ELF-1 (cell line): ENCODE results near the gene NTHL1.
"Not testable (repeated sequence)": the region's sequence is repeated elsewhere in the genome, so short reads cannot be mapped to it uniquely, and the experiment has no call there.

Source experiments
- DNase-seq: peaks from one replicate; pipeline ENCODE4 v3.0.0-alpha.2; 2016; ENCODE audit warnings: low read depth, low spot score

Gene NTHL1

GRCh38 chr16:2029350-2029749 is 18.3 kb downstream of the NTHL1 start:
- DNase-seq, result no peak

GRCh38 chr16:2028620-2029220 is 18.9 kb downstream of the NTHL1 start:
- DNase-seq, result no peak

GRCh38 chr16:2028146-2028545 is 19.5 kb downstream of the NTHL1 start:
- DNase-seq, result no peak

DNA sequence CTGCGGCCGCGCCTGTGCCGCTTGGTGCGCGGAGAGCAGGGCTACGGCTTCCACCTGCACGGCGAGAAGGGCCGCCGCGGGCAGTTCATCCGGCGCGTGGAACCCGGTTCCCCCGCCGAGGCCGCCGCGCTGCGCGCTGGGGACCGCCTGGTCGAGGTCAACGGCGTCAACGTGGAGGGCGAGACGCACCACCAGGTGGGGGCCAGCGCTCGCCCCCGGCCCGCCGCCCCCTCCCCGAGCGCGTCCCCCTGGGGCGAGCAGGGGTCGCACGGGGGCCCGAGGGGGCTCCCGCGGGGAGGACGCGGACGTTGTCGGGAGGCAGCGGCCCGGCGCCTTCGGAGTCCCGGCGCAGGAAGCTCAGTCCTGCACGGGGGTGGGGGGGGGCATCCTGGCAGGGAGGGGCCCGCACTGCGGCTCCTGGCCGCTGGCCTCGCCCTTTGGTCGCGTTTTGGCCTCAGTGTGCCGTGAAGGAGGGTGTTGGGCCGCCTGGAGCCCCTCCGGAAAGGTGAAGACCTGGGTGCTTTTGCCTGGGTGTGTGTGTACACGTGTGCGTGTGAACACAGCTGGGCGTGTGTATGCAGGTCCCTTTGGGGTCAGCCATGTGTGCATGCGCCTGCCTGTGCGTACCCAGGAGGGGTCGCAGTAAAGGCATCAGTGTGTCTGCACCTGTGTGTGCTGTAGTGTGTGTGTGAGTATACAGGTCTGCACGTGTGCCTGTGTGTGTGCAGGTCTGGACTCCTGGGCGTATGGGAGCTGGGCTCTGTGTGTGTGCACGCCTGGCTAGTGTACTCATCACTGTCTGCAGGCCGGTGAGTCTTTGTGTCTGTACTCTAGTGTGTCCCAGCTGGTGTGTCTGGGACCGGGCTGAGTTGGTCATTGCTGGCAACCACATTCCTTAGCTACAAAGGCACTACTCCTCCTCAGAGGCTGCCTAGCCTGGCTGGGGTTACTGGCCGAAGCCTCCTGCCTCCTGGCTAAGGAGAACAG is 20.3 kb downstream of the NTHL1 start:
- DNase-seq, result peak; percentile 62

DNA sequence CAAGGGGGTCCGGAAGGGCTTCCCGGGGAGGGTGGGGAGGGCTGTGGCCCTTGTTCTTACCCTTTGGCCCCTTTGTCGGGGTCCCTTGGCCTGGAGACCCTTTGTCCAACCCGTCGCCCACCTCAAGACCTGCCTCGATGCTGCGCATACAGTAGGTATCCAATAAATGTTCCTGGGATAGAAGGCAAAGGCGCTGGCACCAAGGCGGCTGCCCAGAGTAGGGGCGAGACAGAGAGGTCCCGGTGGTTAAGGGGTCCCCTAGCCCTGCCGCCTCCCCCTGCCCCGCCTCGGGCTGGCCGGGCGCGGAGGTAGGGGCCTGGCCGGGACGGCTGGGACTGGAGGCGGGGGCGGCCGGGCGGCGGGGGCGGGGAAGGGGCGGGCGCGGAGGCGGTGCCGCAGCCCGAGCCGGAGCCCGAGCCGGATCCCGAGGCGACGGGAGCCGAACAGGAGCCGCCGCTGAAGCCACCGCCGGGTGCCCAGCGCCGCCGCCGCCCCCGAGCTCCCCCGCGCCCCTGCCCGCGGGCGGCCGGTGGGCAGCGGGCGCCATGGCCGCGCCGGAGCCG is 21.1 kb downstream of the NTHL1 start, which contains the start of gene NHERF2:
Gene NHERF2, plus strand, starts transcription at position 442 of the 563 bp plus-strand sequence. Its CDS starts 104 bp downstream, at position 546.
- no peak for DNase-seq

DNA sequence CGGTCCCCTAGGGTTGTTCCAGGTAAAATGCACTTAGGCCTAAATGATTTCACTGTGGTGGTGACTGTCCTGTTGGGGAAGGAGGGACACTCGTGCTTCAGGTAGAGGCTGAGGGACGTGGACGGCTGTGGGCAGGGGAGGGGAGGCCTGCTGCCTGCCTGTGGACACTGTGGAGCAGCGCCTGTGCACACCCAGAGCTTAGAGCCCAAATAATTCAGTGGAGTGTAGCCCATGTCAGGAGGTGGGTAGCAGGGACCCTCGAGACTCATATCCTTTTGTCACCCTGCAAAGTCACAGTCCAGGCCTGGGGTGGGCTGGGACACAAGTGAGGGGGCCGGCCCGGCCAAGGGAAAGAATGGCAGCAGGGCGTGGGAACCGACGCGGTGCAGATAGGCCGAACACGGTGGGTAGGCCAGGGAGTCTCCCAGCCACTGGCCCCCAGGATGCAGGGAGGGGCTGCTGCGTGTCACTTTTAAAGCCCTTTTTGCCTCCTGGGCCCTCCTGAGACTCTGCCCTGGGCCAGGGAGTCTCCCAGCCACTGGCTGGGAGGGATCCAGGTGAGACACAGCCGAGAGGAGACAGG is 21.7 kb downstream of the NTHL1 start:
- DNase-seq, result no peak

DNA sequence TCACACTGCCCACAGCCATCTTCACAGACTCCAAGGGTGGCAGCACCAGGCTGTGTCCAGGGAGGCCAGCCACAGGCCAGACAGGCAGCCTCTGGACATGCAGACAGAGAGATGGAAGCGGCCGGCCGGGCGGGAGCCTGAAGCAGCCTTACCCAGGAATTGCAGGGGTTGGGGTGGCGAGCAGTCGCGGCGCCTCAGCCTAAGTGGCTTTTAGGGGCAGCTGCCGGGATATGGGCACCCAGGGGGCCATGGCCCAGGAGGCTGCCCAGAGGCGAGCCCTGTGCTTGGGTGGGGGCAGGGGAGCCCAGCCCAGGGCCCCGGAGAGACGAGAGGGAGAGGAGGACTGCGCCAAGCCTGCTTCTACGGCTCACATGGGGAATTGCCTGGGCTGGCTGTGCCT is 22.4 kb downstream of the NTHL1 start:
- DNase-seq, result no peak

- DNase-seq, result no peak
These were observed 23.6 kb downstream of the NTHL1 start for GRCh38 chr16:2024032-2024420.

- DNase-seq, result peak; percentile 96
These were observed 24.3 kb downstream of the NTHL1 start for GRCh38 chr16:2023092-2024031.

GRCh38 chr16:2022723-2023091 is 24.9 kb downstream of the NTHL1 start:
- peak; percentile 91 for DNase-seq

- no peak for DNase-seq
These were observed 27.5 kb downstream of the NTHL1 start for GRCh38 chr16:2019921-2020831.

GRCh38 chr16:2019518-2019920 is 28.1 kb downstream of the NTHL1 start, which contains the start of gene NPW:
NPW (plus strand) TSS chr16:2019785.
- no peak for DNase-seq

- DNase-seq, result no peak
These were observed 31.2 kb downstream of the NTHL1 start for GRCh38 chr16:2016407-2016922.

GRCh38 chr16:2015947-2016208 is 31.8 kb downstream of the NTHL1 start:
- no peak for DNase-seq

- no peak for DNase-seq
These were observed 32.3 kb downstream of the NTHL1 start for GRCh38 chr16:2015117-2015946.

DNA sequence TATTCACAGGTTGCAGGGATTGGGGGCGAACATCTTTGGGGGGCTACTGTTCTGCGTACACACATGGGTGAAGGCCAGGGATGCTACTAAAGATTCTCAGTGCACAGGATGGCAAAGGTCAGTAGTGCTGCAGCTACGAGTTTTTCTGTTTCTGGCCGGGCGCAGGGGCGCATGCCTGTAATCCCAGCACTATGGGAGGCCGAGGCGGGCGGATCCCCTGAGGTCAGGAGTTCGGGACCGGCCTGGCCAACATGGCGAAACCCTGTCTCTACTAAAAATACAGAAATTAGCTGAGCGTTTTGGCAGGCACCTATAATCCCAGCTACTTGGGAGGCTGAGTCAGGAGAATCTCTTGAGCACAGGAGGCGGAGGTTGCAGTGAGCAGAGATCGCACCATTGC is 34.1 kb downstream of the NTHL1 start:
- DNase-seq, result no peak

- DNase-seq, result not testable (repeated sequence)
These were observed 35.9 kb downstream of the NTHL1 start for GRCh38 chr16:2011726-2012125.

DNA sequence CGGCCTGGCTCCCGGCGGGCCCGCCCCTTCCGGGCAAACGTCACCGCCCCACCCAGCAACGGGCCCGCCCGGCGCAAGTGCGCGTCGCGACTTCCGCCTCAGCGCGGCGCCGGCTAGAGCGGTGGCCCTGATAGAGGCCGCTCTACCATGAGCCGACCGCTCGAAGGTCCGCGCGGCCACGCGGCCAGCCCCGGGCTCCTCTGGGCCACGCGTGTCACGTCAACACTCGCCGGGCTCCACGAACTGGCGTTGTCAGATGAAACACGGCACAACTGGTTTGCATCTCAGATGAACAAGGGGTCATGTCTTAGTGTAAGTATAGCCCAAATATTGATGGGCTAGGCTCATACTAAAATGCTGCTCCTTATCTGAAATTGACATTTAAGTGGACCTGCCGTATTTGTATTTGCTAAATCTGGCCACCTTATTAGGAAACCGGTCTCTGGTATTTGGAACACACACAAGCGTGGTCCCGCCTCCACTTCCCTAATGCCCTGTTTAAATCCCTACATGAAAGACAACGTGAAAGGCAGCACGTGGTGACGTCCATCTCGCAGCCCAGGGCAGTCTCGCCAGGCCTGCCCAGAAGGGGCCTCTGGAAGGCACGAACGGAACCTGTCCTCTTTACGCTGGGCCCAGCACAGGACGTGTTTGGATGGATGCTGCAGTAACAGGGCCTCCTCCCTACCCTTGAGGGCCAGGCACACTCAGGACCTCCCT is 37.7 kb downstream of the NTHL1 start, which contains the start of gene ZNF598:
Gene ZNF598, minus strand, starts transcription at position 31 of the 720 bp plus-strand sequence.
- peak; percentile 81 for DNase-seq
